GM12865 (cell line): ENCODE data around the gene AP4E1.

ENCODE experiments used
- DNase-seq: peaks from one replicate; pipeline ENCODE4 v3.0.0; 2010; ENCODE audit warnings: low read depth
- H3K4me3 ChIP-seq: 2 replicates; pipeline ENCODE4 v1.5.1; 2011; ENCODE audit warnings: mild to moderate bottlenecking, low read depth, low read length, control low read depth
- TF ChIP-seq, protein P1 (sequence below): IDR thresholded peaks from 2 replicates; pipeline ENCODE4 v1.5.1; 2011; ENCODE audit warnings: low read length, control low read depth, low read depth, inconsistent platforms; ENCODE audit not compliant: insufficient read depth; ENCODE audit errors: missing control alignments

AP4E1 gene

DNA sequence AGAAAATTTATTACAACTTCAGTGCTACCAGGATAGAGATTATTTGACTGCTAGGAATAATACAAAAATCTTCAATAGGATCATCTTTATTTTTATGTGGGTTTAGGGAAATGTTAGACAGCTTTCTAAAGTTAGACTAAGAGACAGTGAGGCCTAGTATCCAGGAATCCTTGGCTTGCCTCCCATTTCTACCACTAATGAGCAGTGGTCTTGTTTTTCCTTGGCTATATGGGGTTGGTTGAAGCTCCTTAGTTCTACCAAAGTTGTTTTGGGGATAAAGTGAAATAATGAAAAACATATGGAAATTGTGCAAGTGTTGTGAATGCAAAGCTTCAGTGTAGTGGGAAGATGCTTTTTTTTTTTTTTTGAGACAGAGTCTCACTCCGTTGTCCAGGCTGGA is 16.8 kb downstream of the AP4E1 start:
- DNase-seq, result no peak
- TF ChIP-seq, protein P1, sequence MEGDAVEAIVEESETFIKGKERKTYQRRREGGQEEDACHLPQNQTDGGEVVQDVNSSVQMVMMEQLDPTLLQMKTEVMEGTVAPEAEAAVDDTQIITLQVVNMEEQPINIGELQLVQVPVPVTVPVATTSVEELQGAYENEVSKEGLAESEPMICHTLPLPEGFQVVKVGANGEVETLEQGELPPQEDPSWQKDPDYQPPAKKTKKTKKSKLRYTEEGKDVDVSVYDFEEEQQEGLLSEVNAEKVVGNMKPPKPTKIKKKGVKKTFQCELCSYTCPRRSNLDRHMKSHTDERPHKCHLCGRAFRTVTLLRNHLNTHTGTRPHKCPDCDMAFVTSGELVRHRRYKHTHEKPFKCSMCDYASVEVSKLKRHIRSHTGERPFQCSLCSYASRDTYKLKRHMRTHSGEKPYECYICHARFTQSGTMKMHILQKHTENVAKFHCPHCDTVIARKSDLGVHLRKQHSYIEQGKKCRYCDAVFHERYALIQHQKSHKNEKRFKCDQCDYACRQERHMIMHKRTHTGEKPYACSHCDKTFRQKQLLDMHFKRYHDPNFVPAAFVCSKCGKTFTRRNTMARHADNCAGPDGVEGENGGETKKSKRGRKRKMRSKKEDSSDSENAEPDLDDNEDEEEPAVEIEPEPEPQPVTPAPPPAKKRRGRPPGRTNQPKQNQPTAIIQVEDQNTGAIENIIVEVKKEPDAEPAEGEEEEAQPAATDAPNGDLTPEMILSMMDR, result no peak
- H3K4me3 ChIP-seq, result no peak overlapping the region

DNA sequence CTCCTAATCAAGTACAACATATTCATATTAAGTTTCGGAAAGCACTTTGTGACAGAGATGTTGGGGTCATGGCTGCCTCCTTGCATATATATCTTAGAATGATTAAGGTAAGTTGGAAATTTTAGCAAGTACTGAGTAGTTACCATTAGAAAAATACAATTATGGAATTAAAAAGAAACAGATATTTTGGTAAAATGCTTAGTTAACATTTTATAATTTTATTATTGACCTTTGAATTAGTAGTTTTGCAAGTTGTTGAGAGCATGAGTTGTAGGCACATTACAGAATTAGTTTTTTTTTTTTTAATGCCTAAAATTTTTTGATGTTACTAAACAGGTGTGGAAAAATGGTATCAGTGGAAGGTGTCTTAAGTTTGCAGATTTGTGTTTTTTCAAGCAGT is 20.6 kb downstream of the AP4E1 start:
- TF ChIP-seq, protein P1, result no peak
- H3K4me3 ChIP-seq, result no peak overlapping the region
- DNase-seq, result no peak

DNA sequence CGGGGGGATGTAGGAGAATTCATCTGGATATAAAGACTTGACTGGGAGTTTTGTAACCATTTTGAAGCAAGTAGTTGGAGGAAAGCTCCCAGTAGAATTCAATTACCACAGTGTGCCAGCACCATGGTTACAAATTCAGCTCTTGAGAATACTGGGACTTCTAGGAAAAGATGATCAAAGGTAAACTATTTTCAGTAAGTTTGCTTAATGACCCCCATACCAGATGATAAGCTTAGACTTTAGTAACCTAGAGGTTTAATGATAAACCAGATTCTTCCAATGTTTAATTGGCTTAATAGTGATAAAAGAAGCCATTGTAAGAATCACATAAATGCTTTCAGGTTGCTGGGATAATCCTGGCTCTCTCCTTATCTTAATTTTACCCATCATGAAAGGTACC is 22.3 kb downstream of the AP4E1 start:
- no peak for DNase-seq
- H3K4me3 ChIP-seq, result no peak overlapping the region
- TF ChIP-seq, protein P1, result no peak

DNA sequence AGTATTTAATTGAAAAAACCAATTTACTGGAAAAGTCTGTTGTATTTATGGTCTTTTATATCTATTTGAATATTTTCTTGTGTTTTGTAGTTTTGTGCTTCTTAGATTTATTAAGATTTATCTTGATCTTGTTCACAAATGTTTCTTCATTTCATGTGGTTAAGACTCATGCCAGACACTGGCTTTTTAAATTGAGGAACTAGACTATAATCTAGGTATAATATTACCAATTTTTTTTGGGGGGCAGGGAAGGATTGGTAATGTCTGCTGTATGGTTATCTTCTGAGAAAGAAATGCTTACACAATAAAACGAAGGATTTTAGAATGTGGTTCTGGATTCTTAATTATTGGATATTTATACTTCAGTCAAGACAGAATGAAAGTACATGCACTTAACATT is 24.9 kb downstream of the AP4E1 start:
- H3K4me3 ChIP-seq, result no peak overlapping the region
- TF ChIP-seq, protein P1, result no peak
- DNase-seq, result no peak

DNA sequence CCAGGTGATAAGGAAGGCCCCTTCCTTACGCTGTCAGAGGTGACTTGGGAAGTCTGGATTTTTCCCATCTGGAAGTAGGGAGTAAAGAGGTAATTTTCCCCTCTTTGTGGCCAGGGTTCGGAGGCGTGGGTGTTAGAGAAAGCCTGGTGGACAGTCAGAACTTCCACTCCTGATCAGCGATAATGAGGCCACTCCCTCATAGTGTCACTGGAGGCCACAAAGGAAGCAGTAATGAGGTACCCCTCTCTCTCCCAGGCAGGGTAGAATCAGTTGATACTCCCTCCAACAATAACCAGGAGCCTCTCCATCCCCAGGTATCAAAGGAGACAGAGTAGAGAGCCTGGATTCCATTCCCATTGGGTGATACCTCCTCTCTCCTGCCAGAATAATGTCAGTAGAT is 30.0 kb downstream of the AP4E1 start:
- no peak overlapping the region for H3K4me3 ChIP-seq
- no peak for DNase-seq
- TF ChIP-seq, protein P1, result no peak

DNA sequence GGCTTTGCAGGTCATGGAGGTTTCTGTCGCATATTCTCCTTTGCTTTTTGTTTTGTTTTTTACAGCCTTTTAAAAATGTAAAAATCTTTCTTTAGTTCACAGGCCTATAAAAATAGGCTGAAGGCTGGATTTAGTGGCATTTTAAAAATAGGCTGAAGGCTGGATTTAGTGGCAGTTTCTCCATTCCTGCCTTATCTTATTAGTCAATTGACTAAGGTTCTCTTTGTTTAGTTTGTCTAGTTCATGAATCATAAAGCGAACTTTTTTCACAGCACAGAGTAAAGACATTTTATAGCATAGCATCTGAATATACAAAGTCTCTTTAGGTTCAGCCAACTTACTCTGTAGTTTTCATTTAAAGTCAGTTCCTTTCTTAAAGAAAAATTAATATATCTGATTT is 31.4 kb downstream of the AP4E1 start:
- no peak for DNase-seq
- H3K4me3 ChIP-seq, result no peak overlapping the region
- TF ChIP-seq, protein P1, result no peak

DNA sequence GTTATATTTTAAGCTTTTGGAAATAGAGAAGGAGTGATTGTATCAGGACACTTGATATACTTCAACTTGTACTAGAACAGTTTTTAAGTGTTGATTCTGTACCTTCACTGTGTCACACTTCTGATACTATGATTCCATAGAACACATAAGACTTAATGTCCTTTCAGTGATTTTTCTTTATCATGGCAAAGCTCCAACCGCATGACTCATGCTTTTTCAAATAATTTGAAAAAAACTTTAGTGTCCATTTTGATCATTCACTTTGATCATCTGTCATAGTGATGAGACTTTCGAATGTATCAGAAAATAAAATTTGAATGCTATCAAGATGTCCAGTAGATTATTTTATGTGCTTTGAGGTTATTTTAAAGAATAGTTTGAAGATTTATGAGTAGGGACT is 32.0 kb downstream of the AP4E1 start:
- no peak overlapping the region for H3K4me3 ChIP-seq
- TF ChIP-seq, protein P1, result no peak
- DNase-seq, result no peak
